Hepatocyte (in vitro differentiated cells): ENCODE results near the gene MUC5B. TPM values are rescaled to one million over a fixed set of nuclear protein-coding genes. Genes with fewer than 3 reads are reported as not detected.

Source experiments
- DNase-seq: peaks from one replicate; pipeline ENCODE4 v3.0.0-alpha.2; 2016; ENCODE audit warnings: low spot score
- H2AFZ ChIP-seq: fragments of 200-600 bp; sonication (generic); 2 replicates; pipeline ENCODE4 v1.6.0; 2016; ENCODE audit warnings: antibody characterized with exemption, mild to moderate bottlenecking
- H3K27ac ChIP-seq: fragments of 200-600 bp; sonication (generic); 2 replicates; pipeline ENCODE4 v1.5.1; 2016; ENCODE audit warnings: mild to moderate bottlenecking
- H3K27me3 ChIP-seq: fragments of 200-600 bp; sonication (generic); 2 replicates; pipeline ENCODE4 v1.6.1; 2016
- H3K36me3 ChIP-seq: fragments of 200-600 bp; sonication (generic); replicated peaks from 2 replicates; pipeline ENCODE4 v1.5.1; 2016; ENCODE audit warnings: low read depth; ENCODE audit not compliant: insufficient read depth
- H3K4me1 ChIP-seq: fragments of 200-600 bp; sonication (generic); 2 replicates; pipeline ENCODE4 v1.5.1; 2016; ENCODE audit warnings: mild to moderate bottlenecking, moderate library complexity; ENCODE audit not compliant: insufficient read depth
- H3K4me2 ChIP-seq: fragments of 200-600 bp; sonication (generic); 2 replicates; pipeline ENCODE4 v1.6.0; 2016
- H3K4me3 ChIP-seq: fragments of 200-600 bp; sonication (generic); 2 replicates; pipeline ENCODE4 v1.5.1; 2016; ENCODE audit warnings: mild to moderate bottlenecking
- H3K79me2 ChIP-seq: fragments of 200-600 bp; sonication (generic); 2 replicates; pipeline ENCODE4 v1.6.0; 2017; ENCODE audit warnings: mild to moderate bottlenecking
- H3K9me2 ChIP-seq: fragments of 200-600 bp; sonication (generic); replicated peaks from 2 replicates; pipeline ENCODE4 v1.6.0; 2017; ENCODE audit warnings: mild to moderate bottlenecking; ENCODE audit not compliant: insufficient read depth
- H3K9me3 ChIP-seq: fragments of 200-600 bp; sonication (generic); 2 replicates; pipeline ENCODE4 v1.5.1; 2016; ENCODE audit warnings: low read depth, mild to moderate bottlenecking
- H4K20me1 ChIP-seq: fragments of 200-600 bp; sonication (generic); 2 replicates; pipeline ENCODE4 v1.6.0; 2016; ENCODE audit warnings: mild to moderate bottlenecking; ENCODE audit not compliant: insufficient read depth, poor library complexity, severe bottlenecking
- EZH2 ChIP-seq: fragments of 200-600 bp; sonication (generic); IDR thresholded peaks from 2 replicates; pipeline ENCODE4 v1.6.1; 2016; ENCODE audit warnings: antibody characterized with exemption, mild to moderate bottlenecking, borderline replicate concordance
- EZH2phosphoT487 ChIP-seq: fragments of 200-600 bp; sonication (generic); IDR thresholded peaks from one replicate; pipeline ENCODE4 v1.6.1; 2018; ENCODE audit warnings: antibody characterized with exemption, mild to moderate bottlenecking, low read depth, moderate library complexity; ENCODE audit not compliant: unreplicated experiment, severe bottlenecking
- WGBS: methylation state at CpG from one replicate; pipeline ENCODE4 v1.1.6; 2016; ENCODE audit warnings: low lambda C conversion rate; ENCODE audit errors: missing lambda C conversion rate; 5-methylcytosine and 5-hydroxymethylcytosine counted together
- polyA plus RNA-seq: library from polyadenylated mRNA; unstranded; fragments of >200 nt; fragmentation: Nextera tagmentation; extraction: Ambion mirVana; gene quantifications from 2 replicates; pipeline ENCODE4 v1.2.1, GENCODE V29; 2016
- total RNA-seq: library from RNA; depleted of rRNA; stranded (reverse); fragments of >200 nt; gene quantifications from 2 replicates; pipeline ENCODE4 v1.2.3, GENCODE V29; 2014
- TF ChIP-seq, protein P1 (sequence below): fragments of 200-600 bp; sonication (generic); IDR thresholded peaks from 2 replicates; pipeline ENCODE4 v1.5.1; 2016; ENCODE audit warnings: antibody characterized with exemption, mild to moderate bottlenecking; ENCODE audit not compliant: poor library complexity

The MUC5B gene
- total and polyA plus RNA-seq, 2 experiments from 2014 or later: 0.07 to 0.15 TPM

DNA sequence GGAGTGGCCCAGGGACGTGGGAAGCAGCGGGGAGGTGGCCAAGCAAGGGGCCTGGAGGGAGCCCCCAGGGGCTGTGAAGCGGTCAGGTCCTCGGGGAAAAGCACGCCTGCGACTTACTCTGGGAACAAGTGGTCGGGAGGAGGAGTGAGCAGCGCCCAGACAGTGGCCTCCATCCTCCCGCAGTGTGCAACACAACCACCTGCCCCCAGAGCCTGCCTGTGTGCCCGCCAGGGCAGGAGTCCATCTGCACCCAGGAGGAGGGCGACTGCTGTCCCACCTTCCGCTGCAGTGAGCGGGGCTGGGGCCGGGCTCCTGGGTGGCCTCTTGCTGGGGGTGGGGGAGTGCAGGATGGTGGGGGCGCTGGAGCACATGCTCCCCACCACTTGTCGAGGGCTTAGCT, 35.0 kb downstream of the MUC5B start:
- no peaks in the 10 kb centered on the region for H3K79me2 ChIP-seq
- WGBS: 84% methylated on average over 10 of the region's 16 CpGs

DNA sequence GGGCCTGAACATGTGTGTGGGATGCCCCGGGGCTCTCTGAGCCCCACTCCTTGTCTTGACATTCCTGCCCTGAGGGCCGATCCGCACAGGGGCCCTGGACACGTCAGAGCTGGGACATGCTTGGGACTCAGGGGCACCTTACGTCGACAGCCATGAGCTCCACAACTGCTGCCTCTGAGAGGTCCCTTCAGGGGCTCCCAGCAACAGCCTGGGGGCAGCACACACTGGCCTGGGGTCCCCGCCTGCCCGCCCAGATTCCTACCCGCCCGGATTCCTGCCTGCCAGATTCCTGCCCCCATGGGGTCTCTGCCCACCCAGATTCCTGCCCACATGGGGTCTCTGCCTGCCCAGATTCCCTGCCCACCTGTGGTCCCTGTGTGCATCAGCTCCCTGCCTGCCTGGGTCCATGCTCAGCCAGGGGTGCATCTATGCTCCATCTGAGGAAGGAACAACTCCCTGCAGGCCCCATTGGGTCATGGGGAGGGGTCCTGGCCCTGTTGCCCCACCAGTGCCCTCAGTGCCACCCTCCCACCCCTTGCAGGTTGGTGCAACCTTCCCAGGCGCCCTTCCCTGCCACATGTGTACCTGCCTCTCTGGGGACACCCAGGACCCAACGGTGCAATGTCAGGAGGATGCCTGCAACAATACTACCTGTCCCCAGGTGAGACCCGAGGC, 35.7 kb downstream of the MUC5B start:
- Histone ChIP-seq H3K27me3 (no peaks in the 10 kb centered on the region), H3K9me2 (no peaks in the 10 kb centered on the region), H3K36me3 (no peaks in the 10 kb centered on the region), H3K4me2 (no peak overlapping the region), H2AFZ (no peak overlapping the region), H3K79me2 (no peaks in the 10 kb centered on the region), H4K20me1 (no peaks in the 10 kb centered on the region), H3K4me1 (peaks cover 10% of the 10 kb centered on the region), H3K4me3 (no peak overlapping the region), H3K27ac (no peak overlapping the region), H3K9me3 (no peaks in the 10 kb centered on the region)
- DNase-seq: no peak
- TF ChIP-seq, protein P1, sequence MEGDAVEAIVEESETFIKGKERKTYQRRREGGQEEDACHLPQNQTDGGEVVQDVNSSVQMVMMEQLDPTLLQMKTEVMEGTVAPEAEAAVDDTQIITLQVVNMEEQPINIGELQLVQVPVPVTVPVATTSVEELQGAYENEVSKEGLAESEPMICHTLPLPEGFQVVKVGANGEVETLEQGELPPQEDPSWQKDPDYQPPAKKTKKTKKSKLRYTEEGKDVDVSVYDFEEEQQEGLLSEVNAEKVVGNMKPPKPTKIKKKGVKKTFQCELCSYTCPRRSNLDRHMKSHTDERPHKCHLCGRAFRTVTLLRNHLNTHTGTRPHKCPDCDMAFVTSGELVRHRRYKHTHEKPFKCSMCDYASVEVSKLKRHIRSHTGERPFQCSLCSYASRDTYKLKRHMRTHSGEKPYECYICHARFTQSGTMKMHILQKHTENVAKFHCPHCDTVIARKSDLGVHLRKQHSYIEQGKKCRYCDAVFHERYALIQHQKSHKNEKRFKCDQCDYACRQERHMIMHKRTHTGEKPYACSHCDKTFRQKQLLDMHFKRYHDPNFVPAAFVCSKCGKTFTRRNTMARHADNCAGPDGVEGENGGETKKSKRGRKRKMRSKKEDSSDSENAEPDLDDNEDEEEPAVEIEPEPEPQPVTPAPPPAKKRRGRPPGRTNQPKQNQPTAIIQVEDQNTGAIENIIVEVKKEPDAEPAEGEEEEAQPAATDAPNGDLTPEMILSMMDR: no peak
- TF ChIP-seq EZH2phosphoT487 (no peak), EZH2 (no peak)
- WGBS: 85% methylated on average over 13 of the region's 13 CpGs

More for the DNA sequence above, 35.0 kb downstream of the MUC5B start:
- DNase-seq: no peak
- Histone ChIP-seq H3K36me3 (no peaks in the 10 kb centered on the region), H3K4me3 (no peak overlapping the region), H3K9me2 (no peaks in the 10 kb centered on the region), H3K4me2 (no peak overlapping the region), H3K27ac (no peak overlapping the region), H3K4me1 (peaks cover 7% of the 10 kb centered on the region), H4K20me1 (no peaks in the 10 kb centered on the region), H3K27me3 (no peaks in the 10 kb centered on the region), H2AFZ (no peak overlapping the region), H3K9me3 (no peaks in the 10 kb centered on the region)
- TF ChIP-seq EZH2 (no peak), EZH2phosphoT487 (no peak)
- TF ChIP-seq, protein P1: no peak

DNA sequence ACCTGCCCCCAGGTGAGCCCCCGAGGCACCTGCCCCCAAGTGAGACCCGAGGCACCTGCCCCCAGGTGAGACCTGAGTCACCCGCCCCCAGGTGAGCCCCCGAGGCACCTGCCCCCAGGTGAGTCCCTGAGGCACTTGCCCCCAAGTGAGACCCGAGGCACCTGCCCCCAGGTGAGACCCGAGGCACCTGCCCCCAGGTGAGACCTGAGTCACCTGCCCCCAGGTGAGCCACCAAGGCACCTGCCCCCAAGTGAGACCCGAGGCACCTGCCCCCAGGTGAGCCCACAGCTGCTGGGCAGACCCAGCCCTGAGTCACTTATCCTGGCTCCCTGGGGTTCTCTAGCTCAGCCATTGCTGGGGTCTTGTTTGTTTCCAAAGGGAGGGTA, 36.2 kb downstream of the MUC5B start:
- no peaks in the 10 kb centered on the region for H3K36me3 ChIP-seq
- no peak overlapping the region for H3K4me2 ChIP-seq
- no peaks in the 10 kb centered on the region for H3K79me2 ChIP-seq
- WGBS: 96% methylated on average over 3 of the region's 7 CpGs
- H4K20me1 ChIP-seq: no peaks in the 10 kb centered on the region
- no peaks in the 10 kb centered on the region for H3K9me2 ChIP-seq
- TF ChIP-seq EZH2 (no peak), EZH2phosphoT487 (no peak)
- TF ChIP-seq, protein P1: no peak
- no peaks in the 10 kb centered on the region for H3K27me3 ChIP-seq
- no peaks in the 10 kb centered on the region for H3K9me3 ChIP-seq
- no peak overlapping the region for H2AFZ ChIP-seq
- no peak for DNase-seq
- no peak overlapping the region for H3K27ac ChIP-seq
- no peak overlapping the region for H3K4me3 ChIP-seq
- H3K4me1 ChIP-seq: peaks cover 10% of the 10 kb centered on the region
